Fibroblast of the conjunctiva (primary cell): Measurements from ENCODE around the gene FBXO5.
"Not testable (repeated sequence)": the region's sequence is repeated elsewhere in the genome, so short reads cannot be mapped to it uniquely, and the experiment has no call there.

Source experiments
- DNase-seq: peaks from one replicate; pipeline ENCODE4 v3.0.0-alpha.2; 2010; ENCODE audit warnings: low read depth

Gene FBXO5

DNA sequence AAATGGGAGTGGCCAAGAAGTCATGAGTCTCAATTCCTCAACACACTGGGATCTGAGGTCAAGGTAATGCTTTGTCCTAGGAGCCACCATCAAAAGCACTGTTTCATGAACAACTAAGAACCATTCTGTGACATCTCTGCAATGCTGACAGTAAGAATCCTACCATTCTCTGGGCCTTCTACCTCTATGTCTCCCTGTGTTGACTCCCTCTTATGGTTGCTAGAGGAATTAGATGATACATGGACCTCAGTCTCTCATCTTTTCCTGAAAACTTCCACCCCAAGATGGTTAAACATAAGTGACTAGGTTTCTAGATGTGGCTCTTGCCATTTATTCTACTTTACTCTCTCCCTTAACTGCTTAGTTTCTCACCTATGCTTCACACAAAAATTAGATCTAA is 10.6 kb upstream of the FBXO5 start:
- no peak for DNase-seq

DNA sequence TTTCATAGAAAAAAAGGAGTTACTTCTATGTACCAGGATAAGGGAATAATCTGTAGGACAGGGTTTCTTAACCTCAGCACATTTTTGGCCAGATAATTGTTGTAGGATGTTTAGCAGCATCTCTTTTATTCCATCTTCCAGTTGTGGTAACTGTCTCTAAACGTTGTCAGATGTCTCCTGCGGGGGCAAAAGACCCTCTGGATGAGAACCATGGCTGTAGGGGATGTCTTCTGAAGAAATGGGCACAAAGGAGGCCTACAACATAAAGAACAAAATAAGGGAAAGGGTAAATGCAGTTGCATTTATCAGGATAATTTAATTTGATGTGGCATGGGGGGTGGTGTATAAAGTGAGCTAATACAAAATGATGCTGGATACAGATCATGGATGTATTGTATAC is 4.1 kb upstream of the FBXO5 start:
- DNase-seq: no peak

- not testable (repeated sequence) for DNase-seq
Measured at GRCh38 chr6:152985300-152985699, 2.5 kb upstream of the FBXO5 start.

- DNase-seq: no peak
Measured at GRCh38 chr6:152984513-152984872, 1.7 kb upstream of the FBXO5 start.

DNA sequence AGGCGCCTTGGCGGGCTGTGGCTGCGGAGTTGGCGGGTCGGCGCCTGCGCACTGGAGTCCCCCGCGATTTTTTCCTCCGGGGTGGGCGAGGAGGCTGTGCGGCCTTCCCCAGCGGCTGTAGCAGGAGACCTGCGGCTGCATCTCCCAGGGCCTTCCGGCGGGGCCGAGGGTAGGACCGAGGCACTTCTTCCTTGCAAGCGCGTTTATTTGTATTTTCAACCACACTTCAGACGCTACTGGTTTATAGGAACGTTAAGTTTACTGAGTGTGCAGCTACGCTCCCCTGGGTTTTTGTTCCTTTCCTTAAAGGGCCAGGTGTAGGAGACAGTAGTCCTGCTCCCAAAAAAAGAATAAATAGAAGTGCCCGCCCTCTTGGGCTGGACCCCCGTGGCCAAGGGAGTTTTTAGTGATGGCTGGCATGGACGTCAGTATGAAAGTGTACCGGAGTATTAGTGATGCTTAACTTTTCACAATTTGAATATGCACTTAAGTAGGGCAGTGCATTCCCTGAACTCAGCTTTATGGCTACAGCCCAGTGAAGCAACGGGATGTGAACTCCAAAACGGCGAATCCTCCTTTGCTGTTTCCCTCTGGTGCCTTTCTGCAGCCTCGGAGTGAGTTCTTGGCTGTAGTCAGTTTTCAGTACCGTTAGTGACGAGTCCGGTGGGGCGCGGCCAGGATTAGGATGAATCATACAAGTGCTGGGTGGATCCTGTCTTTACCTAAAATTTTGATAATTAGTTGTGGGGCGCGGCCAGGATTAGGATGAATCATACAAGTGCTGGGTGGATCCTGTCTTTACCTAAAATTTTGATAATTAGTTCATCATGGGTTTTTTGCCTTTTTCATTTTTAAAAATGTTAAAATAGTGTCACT is 1.0 kb upstream of the FBXO5 start:
- peak; percentile 73 for DNase-seq

GRCh38 chr6:152981989-152982903 is 595 bp downstream of the FBXO5 start:
- no peak for DNase-seq

DNA sequence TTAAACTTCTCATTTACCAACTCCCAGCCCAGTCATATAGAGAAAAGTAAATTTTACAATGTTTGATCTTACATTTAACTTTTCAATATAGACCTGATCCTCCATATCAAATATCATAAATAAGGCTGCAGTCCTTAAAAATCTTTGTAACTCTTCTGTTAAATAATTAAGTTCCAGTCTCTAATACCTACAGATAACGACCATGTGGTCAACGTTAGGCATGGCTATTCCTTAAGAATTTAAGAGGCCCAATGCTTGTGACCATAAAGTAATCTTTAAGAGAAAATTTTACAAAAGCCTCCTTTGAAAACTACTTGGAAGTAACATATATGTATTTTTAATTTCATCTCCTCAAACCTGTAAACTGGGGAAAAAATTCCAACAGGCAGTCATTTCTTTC is 1.6 kb downstream of the FBXO5 start:
- DNase-seq: no peak

DNA sequence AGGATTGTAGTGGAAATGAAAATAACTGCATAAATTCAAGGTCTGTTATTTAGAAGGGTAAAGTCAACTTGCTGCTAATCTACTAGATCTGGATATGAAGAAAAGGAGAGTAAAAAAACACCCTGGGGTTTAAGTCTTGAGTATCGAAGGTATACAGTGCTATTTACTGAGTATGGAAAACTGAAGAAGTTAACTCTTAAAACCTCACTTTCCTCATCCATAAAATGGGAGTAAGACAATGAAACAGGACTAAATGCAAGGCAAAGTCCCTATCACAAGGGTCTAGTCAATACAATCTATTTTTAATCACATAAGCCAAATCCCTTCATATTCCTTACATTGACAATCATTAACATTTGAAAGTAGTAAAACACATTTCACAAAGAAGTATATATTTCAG is 2.2 kb downstream of the FBXO5 start:
- no peak for DNase-seq

- no peak for DNase-seq
Measured at GRCh38 chr6:152979116-152979515, 3.7 kb downstream of the FBXO5 start.

DNA sequence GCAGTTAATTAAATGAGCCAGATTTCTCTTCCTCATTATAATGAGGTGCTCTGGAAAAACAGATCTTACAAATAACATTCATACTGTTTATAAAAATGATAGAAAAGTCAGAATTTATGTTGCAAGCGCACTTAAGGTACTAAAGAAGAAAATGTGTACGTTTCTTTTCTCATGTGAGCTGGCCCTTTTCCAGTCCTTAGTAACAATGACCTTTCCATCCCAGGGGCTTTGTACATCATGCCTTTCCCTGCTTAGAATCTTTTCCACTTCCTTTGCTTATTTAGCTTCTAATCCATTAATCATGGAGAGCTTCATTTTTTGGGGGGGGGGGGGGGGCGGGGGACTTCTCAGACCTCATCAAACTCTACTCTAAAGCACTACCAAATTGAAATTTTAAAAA is 4.8 kb downstream of the FBXO5 start:
- DNase-seq: no peak

GRCh38 chr6:152977556-152977955 is 5.3 kb downstream of the FBXO5 start:
- no peak for DNase-seq

DNA sequence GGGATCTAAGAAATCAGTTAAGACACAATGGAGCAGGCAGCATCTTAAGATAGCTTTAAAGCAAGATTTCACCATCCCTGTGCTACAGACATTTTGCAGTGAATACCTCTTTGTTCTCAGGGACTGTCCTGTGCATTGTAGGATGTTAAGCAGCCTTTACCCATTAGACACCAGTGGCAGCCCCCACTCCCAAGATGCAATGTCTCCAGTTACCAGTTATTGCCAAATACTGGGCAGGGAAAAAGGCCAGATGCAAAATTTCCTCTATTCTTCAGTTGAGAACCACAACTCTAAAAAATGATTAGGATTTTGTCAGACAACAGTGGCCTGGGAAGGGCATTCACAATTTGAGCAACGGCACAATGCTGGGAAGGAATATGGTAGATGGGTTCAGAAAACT is 6.1 kb downstream of the FBXO5 start:
- DNase-seq: no peak

- DNase-seq: no peak
Measured at GRCh38 chr6:152975204-152975915, 7.5 kb downstream of the FBXO5 start.

DNA sequence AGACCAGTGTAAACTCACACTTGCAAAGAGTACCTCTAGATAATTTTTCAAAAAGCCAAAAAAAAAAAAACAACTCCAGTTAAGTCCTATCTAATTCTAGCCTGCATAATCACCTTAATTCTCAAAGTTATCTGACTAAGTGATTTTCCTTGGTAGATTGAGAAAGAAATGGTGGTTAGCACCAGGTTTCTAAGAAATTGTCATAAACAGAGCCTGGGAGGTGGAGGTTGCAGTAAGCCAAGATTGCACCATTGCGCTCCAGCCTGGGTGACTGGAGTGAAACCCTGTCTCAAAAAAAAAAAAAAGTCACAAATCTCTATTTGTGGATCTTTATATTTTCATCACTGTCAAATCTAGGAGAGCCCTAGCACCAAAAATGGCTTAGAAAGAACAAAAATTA is 8.9 kb downstream of the FBXO5 start:
- no peak for DNase-seq

DNA sequence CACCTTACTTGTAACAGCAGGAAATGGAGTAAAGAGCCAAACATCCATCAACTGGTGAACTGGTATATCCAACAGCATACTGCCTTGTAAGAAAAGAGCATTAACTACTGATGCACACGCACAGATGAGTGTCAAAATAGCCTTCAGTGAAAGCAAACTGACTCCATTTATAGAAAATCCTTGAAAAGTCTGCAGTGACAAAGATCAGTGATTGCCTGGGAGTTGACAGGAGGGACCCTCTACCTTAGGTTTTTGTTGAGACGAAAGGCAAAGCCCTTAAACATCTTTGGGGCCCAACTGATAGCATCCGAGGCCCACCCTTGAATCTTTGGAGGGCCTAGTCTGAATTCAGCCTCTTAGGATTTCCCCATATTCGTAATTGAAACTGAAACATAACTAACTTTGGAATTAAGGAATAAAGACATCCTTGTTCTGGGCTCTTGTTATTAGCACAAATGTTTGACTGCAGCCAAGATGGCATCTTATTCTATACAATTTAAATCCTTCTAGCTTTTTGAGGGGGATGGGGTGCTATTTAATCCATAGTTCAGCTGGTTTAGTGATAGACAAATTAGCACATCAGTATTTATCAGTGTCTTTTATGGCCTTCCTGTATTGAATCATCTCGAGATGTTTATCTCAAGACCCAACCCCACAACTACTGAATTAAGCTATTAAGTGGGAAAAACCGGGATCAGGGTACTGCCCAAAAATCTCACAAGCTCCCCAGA is 13.0 kb downstream of the FBXO5 start:
- no peak for DNase-seq

DNA sequence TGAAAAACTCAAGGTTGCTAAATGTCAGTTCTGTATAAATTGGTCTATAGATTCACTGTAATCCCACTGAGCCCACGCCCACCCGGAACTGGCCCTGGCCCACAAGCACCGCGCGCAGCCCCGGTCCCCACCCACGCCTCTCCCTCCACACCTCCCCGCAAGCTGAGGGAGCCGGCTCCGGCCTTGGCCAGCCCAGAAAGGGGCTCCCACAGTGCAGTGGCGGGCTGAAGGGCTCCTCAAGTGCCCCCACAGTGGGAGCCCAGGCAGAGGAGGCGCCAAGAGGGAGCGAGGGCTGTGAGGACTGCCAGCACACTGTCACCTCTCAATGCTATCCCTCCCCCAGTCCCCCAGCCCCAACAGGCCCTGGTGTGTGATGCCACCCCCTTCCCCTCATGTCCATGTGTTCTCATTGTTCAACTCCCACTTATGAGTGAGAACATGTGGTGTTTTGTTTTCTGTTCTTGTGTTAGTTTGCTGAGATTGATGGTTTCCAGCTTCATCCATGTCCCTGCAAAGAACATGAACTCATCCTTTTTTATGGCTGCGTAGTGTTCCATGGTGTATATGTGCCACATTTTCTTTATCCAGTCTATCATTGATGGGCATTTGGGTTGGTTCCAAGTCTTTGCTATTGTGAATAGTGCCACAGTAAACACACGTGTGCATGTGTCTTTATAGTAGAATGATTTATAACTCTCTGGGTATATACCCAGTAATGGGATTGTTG is 16.5 kb downstream of the FBXO5 start:
- not testable (repeated sequence) for DNase-seq

DNA sequence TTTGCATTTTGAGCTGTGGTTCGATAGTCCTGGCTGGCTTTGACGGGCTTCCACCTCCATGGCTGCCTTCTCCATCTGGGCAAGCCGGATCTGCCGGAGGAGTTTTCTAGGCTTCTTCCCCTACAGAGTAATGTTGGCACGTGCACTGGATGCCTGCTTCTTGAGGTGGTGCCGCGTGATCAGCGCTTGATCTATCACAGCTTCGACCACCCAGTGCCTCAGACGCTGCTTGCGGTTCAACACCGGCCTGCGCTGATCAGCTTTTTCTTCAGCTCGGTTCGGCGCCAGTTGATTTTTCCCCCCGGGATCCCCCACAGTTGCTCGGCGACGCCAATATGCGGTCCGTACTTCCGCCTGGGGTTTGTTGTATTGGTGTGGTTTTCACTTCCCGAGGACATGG is 23.5 kb downstream of the FBXO5 start:
- DNase-seq: no peak

GRCh38 chr6:152957796-152958195 is 25.0 kb downstream of the FBXO5 start:
- DNase-seq: no peak

DNA sequence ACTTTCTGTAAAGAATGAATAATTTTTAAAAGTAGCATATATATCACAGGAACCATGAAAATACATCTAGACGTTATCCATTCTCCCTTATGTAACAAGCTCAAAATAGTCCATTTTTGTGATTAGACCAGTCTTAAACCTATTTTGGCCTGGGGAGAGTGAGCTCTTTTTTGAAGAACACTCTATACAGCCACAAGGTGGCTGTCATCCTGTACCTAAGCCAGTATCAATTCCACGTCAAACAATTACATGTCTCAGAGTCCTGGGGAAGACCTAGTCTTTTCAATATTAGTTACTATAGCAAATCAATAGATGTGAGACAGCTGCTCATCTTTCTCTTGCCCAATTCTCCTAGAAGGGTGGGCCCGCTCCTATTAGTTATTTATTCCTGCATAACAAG is 28.4 kb downstream of the FBXO5 start:
- DNase-seq: no peak

GRCh38 chr6:152952866-152953509 is 29.9 kb downstream of the FBXO5 start:
- peak; percentile 37 for DNase-seq

DNA sequence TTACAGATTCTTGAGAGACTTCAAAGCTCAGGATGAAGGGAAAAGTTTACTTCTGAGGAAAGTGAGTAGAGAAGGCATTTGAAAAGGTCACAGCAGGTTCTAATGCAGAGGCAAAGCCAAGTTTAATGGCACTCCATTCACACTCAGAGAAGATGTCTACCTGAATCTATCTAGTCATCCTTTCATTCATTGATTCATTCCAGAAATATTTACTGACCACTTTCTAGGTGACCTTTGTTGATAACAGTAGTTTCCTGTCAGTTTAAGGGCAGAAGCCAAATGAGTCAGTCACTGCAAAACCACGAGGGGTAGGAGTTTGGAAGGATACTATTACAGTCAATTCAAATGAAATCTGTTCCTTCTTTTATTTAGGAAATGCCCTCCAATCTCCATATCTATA is 30.8 kb downstream of the FBXO5 start:
- DNase-seq: no peak
